GM04503 (cell line): Measurements from ENCODE around the gene CMPK2.
"Not testable (repeated sequence)": the region's sequence is repeated elsewhere in the genome, so short reads cannot be mapped to it uniquely, and the experiment has no call there.

Source experiments
- DNase-seq: peaks from one replicate; pipeline ENCODE4 v3.0.0-alpha.2; 2012; ENCODE audit warnings: low read depth

CMPK2 gene

GRCh38 chr2:6865346-6866274, at the start of gene CMPK2:
TSS of gene CMPK2 (minus strand) at chr2:6865907. CDS start at chr2:6865696, 211 bp downstream.
- DNase-seq: no peak

DNA sequence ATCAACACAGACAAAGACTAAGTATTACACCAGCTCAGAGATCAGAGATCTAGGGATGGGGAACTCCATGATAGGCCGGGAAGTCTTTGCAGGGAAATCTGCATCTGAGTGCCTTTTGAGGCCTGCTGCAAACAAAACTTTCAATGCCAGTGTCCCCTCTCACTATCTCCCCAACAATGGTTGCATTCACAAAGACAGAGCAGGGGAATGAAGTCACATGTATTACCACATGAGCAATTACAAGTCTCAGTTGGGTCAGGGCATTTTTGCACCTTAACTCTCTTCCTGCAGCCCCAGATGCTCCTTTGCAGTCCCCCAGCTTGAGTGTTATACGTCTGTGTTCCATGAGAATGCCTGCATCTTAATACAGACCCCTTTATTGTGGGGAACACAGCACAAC, 49.7 kb upstream of the CMPK2 start:
- no peak for DNase-seq

DNA sequence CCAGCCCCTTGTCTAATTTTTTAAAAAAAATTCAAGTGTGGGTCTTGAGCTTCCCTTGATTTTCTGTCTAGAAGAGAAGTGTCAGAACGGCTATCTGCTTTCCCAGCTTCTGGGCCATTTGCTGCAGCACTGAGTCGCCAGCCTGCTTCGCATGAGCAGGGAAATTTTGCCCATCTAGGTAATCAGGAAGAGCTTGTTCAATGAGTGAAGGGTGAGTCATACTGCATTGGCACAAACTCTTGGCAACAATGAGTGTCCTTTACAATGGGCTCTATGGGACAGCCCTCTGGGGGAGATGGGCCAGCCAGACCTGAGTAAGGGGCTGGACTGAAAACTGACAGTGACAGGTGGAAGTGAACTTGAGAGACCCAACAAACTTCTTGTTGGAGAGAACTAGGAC, 49.1 kb upstream of the CMPK2 start:
- no peak for DNase-seq

DNA sequence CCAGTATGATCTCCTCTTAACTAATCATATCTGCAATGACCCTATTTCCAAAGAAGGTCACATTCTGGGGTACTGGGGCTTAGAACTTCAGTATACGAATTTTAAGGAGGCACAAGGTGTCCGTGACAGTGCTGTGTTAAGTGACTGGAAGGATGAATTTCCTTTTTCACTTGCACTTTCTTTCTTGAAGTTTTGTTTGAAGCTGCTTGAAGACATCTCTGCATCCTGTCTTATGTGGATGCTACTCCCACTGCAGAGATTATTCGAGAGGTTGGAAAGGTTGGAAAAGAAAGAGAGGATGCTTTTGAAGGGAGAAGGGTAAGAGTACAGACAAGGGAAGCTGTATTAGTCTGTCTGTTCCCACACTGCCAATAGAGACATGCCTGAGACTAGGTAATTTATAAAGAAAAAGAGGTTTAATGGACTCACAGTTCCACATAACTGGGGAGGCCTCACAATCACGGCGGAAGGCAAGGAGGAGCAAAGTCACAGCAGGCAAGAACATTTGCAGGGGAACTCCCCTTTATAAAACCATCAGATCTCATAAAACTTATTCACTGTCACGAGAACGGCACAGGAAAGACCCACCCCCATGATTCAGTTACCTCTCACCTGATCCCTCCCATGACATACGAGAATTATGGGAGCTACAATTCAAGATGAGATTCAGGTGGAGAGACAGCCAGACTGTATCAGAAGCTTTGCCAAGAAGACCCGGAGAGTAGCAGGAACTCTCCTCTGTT, 47.9 kb upstream of the CMPK2 start:
- no peak for DNase-seq

GRCh38 chr2:6911721-6912120, 46.0 kb upstream of the CMPK2 start:
- DNase-seq: no peak

DNA sequence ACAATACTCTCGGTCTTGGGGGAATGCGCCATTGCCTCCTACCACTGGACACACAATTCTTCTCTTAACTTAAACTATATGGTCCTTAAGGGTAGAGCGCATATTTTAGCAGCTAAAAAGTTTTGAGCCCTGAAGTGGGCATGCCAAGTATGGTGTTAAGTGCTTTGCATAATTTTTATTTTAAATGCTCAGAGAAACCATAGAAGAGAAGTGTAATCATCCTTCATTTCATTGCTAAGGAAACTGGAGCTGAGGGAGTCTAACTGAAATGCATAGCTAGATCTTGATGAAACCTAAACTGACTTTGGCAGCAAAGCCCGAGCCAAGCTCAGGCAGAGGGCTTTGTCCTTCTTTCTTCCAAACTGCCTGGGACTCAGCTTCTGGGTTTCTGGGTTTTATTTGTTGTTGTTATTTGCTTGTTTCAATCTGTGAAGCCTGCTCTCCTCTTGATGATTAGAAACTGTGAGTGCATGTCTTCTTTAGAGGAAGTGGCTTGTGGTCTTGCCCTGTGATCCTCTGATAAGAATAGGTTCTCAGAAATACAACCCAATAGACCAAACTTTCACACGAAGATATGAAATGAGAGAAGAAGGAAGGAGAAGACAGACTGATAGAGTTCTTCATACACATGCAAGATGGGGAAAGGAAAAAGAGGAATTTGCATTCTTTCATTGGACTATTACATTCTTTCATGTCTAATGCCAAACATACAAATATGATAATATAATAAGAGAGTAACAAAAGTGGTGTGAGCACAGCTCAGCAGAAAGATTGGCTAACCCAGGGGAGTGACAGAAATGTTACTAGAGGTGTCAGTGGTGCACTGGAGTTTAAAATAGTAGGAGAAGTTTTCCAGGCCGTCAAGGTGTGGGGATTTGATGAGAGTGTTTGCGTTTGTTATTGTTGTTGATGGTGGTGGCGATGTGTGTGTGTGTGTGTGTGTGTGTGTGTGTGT, 44.0 kb upstream of the CMPK2 start:
- DNase-seq: no peak

DNA sequence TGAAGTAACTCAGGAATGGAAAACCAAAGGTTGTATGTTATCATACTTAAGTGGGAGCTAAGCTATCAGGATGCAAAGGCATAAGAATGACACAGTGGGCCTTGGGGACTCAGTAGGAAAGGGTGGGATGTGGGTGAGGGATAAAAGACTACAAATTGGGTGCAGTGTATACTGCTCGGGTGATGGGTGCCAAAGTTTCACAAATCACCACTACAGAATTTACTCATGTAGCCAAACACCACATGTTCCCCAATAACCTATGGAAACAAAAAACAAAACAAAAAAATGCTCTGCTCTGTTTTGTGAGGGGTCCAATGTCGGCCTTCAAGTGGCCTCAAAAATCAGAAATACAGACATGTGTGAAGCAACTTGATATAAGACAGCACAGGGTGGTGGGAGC, 42.6 kb upstream of the CMPK2 start:
- DNase-seq: no peak

GRCh38 chr2:6906165-6906741, 40.5 kb upstream of the CMPK2 start:
- no peak for DNase-seq

DNA sequence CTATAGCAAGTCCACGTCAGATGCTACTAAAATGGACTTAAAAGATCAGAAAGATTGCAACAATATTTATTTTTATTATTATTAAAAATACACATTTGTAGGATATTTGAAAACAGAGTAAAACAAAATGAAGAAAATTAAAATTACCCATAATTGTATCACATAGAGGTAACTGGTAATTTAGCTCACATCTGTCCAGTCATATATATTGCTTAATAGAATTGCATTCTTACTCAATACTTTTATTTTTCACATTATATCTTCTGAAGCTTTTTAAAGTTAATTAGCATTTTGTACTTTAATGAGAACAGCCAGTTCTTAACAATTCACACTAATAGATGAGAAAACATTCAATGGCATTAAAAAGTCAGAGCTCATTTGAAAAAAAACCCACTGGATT, 40.0 kb upstream of the CMPK2 start:
- no peak for DNase-seq

GRCh38 chr2:6902581-6902980, 36.9 kb upstream of the CMPK2 start:
- not testable (repeated sequence) for DNase-seq

DNA sequence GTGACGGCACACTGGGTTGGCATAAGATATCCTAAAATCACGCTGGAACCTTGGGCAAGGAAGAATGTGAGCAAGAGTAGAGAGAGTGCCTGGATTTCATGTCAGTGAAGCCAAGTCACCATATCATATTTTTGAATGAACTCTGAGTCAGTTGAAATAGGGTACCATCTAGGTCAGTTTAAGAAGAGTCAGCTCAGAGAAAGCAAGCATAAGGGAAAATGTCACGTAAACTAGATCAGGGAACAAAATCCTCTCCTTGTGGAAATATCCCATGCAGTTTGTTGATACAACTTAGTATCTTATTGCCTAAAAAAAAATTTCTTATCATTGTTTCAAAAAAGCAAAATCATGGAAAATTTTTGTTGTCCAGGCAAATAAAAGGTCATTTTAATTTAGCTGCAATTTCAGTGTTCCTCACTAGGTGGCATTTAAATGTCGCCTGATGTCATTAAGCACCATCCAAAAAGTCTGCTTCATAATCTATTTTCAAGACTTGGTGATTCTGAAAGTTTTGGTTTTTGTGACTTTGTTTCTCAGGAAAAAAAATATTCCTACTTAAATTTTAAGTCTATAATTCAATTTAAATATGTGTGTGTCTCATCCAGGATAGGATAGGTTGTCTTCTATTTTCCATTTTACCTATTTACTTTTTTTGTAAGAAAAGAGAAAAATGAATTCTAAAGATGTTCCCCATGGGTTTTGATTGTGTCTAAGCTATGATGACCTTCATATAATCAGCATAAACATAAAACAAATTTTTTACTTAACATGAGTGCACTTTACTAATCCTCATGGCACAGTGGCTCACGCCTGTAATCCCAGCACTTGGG, 31.4 kb upstream of the CMPK2 start:
- no peak for DNase-seq

- DNase-seq: no peak
Measured at GRCh38 chr2:6893876-6894482, 28.3 kb upstream of the CMPK2 start.

DNA sequence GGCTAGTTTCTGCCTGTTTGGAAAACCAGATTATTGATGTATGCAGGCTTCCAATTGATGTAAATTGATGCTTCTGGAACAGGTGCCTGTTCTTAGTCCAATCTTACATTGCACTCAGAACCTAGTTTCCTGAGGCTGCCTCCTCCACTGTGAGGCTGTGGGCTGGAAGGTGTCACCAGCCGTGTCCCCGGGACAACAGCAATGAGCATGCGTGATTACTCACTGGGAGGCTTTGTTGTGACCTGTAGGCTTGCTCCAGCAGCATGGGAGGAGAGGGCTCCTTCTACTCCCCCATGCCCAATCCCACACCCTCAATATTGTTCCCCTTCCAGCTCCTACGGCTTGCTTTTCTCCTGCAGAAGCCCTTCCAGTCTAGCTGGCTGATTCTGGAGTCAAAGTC, 23.0 kb upstream of the CMPK2 start:
- no peak for DNase-seq

DNA sequence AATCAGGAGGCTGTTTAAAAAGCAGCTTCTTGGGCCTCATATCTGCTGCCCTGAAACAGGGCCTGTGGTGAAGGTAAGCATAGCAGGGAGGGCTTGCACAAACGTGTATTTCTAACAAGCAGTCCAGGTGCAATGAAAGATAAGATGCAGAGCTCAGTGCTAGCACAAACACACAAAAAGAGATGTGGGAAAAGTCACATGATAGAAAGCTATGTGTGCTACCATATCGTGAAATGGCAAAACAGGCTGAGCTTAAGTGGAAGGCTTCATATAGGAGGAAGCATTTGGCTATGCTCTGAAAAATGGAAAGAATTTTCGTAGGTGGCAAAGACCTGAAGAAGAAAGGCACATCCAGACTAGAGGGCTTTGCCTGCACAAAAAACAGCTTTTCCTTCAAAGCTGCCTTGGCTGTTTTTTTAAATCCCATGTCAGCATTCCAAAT, 22.1 kb upstream of the CMPK2 start:
- no peak for DNase-seq

DNA sequence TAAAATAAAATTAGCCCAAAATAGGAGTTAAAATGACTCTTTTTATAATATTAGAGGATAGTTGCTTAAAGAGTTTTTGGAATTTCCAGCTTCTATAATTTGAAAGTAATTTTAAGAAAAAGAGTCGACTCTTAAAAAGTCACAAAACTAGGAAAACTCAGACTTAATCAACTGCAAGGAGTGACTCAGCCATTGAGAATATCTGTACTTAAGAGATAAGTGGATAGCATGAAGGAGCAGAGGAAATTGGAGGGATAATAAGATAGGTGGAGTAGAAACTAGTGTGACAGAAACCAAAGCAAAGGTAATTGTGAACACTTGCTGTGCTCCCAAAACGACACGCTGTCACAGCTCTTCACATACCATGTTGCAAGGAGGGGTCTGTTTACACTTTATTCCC, 20.3 kb upstream of the CMPK2 start:
- no peak for DNase-seq

DNA sequence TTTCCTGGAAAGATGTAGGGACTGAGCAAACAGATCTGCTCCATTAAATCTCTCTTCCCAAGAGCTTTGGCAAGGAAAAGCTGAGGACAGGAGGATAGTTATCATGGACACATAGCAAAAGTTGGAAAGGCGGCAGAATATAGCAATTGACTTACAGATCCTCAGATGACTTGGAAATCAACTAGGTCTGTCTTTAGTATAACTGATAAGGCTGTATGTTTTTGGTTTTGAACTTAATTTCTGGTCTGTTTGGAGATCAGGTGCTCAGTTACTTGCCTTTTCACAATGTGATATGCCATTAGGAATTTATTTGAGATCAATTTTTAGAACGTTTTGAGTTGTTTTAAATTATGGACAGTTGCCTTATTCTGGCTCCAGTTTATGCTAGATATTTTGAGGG, 19.8 kb upstream of the CMPK2 start:
- DNase-seq: no peak

DNA sequence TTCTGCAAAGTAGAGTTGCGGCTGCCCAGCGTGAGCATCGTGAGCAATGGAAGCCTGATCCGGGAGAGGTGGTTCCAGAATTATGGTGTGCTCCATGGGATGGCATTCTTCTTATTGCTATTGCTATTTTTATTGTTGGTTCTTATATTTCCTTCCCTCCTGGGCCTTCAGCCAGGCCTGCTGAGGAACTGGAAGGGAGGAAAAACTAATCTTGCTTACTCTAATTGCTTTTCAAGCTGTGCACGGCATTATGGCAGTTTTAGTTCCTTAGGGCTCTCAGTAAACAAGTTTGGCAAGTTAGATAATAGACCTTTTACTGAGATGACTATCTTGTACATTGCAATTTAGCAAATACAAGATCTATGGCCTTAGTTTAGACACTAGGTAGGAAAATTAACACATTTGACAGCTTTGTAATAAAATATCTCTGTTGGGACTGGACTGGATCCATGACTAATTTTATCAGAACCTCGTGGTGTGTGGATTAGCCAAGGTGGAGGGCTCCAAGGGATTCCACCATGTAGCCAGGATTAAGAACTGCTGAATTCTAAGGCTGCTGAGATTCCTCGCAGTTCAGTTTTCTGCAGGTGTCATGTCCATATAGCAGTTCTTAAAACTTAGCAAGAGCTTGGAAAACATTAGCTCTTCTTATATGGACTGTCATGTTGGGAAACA, 17.9 kb upstream of the CMPK2 start:
- DNase-seq: no peak

DNA sequence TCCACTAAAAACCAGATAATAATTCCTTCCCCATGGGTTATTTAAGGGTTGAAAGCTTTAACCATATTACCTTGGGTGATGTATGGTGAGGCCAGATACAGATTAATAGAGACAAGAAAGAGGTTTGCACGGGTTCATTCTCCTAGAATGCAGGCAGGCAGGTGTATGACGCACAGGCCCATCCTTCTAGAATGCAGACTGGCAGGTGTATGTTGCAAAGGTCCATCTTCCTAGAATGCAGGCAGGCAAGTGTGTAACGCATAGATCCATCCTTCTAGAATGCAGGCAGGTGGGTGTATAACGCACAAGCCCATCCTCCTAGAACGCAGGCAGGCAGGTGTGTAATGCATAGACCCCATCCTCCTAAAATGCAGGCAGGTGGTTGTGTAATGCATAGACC, 15.8 kb upstream of the CMPK2 start:
- DNase-seq: no peak

DNA sequence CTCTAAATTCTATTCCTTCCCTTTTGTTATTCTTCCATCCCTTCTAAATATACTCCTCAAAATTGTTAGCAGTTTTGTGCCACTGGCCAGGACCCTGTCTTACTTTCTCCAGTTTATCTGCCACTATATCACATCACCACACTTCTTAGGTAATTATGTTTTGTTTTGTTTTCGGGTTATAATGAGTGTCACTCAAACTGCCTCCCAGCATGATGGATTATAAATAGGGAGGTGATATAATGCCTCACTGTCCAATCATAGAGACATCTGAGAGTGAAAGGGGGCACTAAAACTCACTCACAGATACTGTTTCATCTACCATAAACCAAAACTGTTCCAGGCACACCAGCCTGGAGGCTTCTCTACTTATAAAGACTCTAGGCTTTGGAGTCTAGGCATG, 15.3 kb upstream of the CMPK2 start:
- DNase-seq: no peak

DNA sequence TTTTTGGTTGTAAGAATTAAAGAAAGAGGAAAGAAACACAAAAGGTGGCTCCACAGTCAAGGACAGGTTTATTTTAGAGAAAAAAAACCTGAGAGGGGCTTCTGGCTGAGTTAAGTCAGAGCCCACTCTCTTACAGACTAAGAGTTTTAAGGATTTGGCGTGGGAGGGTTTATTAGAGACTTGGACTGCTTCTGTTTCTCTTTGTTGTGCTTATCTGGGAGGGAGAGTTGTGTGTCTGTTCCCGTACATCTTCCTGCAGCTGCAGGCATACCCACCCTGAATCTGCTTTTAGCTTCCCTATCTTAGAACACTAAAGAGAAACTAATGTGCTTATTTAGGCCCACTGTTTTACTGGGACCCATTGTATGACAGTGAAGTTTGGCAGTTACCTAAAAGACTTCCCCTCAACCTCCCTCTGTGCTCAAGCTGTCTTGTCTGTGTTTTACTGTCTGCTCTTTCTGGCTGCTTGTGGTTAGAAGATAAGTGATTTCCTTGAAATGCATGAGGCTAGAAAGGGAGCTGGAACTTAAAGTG, 14.6 kb upstream of the CMPK2 start:
- DNase-seq: no peak
